Nephron (organoid): Measurements from ENCODE around the gene STAT5B.
"Not testable (repeated sequence)": the region's sequence is repeated elsewhere in the genome, so short reads cannot be mapped to it uniquely, and the experiment has no call there.

Experiments used
- H3K27ac Mint-ChIP-seq, 3 experiments: 2 replicates each; pipeline ENCODE4 v1.8.0; 2020; ENCODE audit warnings: mixed read lengths in 3 of 3, mild to moderate bottlenecking in 2 of 3, moderate library complexity in 1 of 3
- H3K27me3 Mint-ChIP-seq: 2 replicates; pipeline ENCODE4 v1.8.0; 2021; ENCODE audit warnings: low read depth, mild to moderate bottlenecking, moderate library complexity, mixed read lengths
- H3K36me3 Mint-ChIP-seq: 2 replicates; pipeline ENCODE4 v1.8.0; 2020; ENCODE audit warnings: low read depth, mixed read lengths
- H3K4me1 Mint-ChIP-seq: 2 replicates; pipeline ENCODE4 v1.8.0; 2020; ENCODE audit warnings: mixed read lengths
- H3K4me3 Mint-ChIP-seq, 3 experiments: 2 replicates each; pipeline ENCODE4 v1.8.0; 2020; ENCODE audit warnings: mild to moderate bottlenecking in 3 of 3, mixed read lengths in 3 of 3, moderate library complexity in 2 of 3
- H3K9me3 Mint-ChIP-seq: 2 replicates; pipeline ENCODE4 v1.8.0; 2020; ENCODE audit warnings: mixed read lengths
- CTCF ChIP-seq, 3 experiments: fragments of 200-600 bp; sonication (generic); IDR thresholded peaks; one replicate each; pipeline ENCODE4 v1.5.0; 2021; ENCODE audit warnings: antibody characterized with exemption in 3 of 3; ENCODE audit not compliant: unreplicated experiment in 3 of 3

Gene STAT5B

DNA sequence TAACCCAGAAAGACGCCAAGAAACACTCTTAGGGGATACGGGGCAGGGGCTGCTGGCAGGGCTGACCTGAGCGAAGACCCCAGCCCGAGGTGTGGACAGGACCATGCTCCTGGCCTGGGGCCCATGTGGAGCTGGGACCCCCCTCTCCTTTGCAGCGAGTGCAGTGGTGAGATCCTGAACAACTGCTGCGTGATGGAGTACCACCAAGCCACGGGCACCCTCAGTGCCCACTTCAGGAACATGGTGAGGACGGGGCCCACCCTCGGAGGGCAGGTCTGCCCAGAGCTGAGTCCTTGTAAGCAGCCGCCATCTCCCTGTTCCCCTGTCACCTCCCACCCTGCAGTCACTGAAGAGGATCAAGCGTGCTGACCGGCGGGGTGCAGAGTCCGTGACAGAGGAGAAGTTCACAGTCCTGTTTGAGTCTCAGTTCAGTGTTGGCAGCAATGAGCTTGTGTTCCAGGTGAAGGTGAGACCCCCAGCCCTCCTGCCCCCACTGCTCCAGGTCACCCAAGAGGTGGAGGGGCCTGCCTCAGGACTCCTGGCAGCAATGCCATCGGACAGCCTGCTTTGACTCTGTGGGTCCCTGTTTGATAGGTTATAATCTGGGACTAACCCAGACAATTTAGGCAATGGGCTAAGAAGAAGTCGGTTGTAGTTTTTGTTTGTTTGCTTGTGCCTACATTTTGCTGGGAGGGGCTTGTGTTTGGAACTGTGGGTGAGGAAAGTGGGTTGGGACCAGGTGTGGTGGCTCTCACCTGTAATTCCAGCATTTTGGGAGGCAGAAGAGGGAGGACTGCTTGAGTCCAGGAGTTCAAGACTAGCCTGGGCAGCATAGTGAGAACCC, 28.2 kb upstream of the STAT5B start:
- H3K36me3 Mint-ChIP-seq: peaks cover 3% of the 10 kb centered on the region
- no peak for TF ChIP-seq CTCF (IDR thresholded peaks at IDR 0.05; ENCODE audit: unreplicated experiment in 3 of 3)
- peaks cover 12% of the 10 kb centered on the region for H3K4me1 Mint-ChIP-seq
- no peaks in the 10 kb centered on the region for H3K9me3 Mint-ChIP-seq
- H3K4me3 Mint-ChIP-seq: no peak overlapping the region
- peaks cover 4% of the 10 kb centered on the region for H3K27me3 Mint-ChIP-seq
- peak overlapping the region in 1 of 3 experiments; percentile 33 for H3K27ac Mint-ChIP-seq

DNA sequence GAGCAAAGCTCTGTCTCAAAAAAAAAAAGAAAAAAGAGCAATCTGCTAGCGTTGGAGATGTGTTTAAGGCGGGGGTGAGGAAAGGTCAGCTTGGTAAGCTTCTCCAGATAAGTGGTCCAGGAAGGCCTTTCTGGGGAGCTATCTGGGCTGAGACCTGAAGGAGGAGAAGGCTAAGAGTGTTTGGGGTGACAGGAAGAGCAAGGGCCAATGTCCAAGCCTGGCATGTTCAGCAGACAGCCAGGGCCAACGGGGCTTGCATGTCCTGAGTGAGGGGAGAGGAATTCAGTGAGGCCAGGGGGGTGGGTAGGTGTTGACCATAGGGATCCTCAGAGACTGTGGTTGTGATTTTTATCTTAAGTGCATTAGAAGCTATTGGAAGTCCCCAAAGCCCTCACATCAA, 27.5 kb upstream of the STAT5B start:
- Mint-ChIP-seq H3K4me1 (peaks cover 8% of the 10 kb centered on the region), H3K27ac (no peak overlapping the region), H3K9me3 (no peaks in the 10 kb centered on the region)

DNA sequence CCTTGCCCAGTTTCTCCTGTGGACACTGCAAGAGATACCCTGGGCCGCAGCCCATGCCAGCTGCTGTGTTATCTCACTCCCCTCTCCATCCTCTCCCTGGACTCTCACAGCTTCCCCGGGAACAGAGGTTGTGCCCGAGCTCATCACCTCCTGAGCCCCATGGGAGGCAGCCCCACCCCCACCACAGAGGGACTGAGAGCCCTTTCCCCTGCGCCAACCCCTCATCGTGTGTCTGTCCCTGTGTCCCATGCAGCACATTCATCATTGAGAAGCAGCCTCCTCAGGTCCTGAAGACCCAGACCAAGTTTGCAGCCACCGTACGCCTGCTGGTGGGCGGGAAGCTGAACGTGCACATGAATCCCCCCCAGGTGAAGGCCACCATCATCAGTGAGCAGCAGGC, 24.8 kb upstream of the STAT5B start:
- Mint-ChIP-seq H3K27me3 (peaks cover 4% of the 10 kb centered on the region), H3K4me1 (peaks cover 2% of the 10 kb centered on the region), H3K9me3 (no peaks in the 10 kb centered on the region), H3K27ac (no peak overlapping the region), H3K36me3 (peaks cover 3% of the 10 kb centered on the region), H3K4me3 (no peak overlapping the region)
- no peak for TF ChIP-seq CTCF (IDR thresholded peaks at IDR 0.05; ENCODE audit: unreplicated experiment in 3 of 3)

More for the DNA sequence above, 27.5 kb upstream of the STAT5B start:
- no peak for TF ChIP-seq CTCF (IDR thresholded peaks at IDR 0.05; ENCODE audit: unreplicated experiment in 3 of 3)
- H3K27me3 Mint-ChIP-seq: peaks cover 4% of the 10 kb centered on the region
- H3K4me3 Mint-ChIP-seq: no peak overlapping the region
- H3K36me3 Mint-ChIP-seq: peaks cover 3% of the 10 kb centered on the region

DNA sequence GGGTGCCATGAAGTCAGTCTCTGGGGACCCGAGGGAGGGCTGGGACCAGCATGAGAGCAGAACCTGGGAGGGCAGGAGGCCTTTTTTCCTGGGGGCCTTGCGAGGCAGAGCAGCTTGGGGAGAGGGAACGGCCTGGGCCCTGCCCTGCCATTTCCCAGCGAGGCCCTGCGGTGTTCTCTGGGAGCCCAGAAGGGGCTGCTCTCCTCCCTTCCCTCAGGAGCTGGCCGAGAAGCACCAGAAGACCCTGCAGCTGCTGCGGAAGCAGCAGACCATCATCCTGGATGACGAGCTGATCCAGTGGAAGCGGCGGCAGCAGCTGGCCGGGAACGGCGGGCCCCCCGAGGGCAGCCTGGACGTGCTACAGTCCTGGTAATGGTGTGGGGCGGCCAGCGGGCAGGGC, 23.7 kb upstream of the STAT5B start:
- not testable (repeated sequence) for H3K9me3 Mint-ChIP-seq, H3K36me3 Mint-ChIP-seq, H3K4me3 Mint-ChIP-seq, H3K4me1 Mint-ChIP-seq, H3K27me3 Mint-ChIP-seq, H3K27ac Mint-ChIP-seq

GRCh38 chr17:42299361-42299760, 23.2 kb upstream of the STAT5B start:
- H3K4me3 Mint-ChIP-seq, H3K9me3 Mint-ChIP-seq, H3K36me3 Mint-ChIP-seq, H3K27ac Mint-ChIP-seq, H3K4me1 Mint-ChIP-seq, H3K27me3 Mint-ChIP-seq: not testable (repeated sequence)

DNA sequence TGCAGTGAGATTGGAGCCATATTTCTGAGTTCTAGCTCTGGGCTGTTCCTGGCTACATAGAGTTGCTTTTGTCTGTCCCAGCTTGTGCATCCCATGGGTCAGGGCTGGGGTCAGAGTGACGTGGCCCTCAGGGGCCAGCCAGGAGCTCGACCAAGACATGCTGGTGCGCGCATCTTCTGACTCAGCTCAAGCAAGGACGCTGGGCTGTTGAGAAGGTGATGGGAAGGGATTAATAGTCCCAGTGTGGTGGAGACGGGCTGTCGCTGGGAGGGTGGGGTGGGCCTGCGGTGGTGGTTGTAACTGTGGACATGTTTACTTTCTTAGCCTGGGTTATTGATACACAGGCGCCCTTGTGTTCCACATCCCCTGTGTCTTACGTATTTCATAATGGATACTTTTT, 21.6 kb upstream of the STAT5B start:
- not testable (repeated sequence) for H3K36me3 Mint-ChIP-seq, H3K27me3 Mint-ChIP-seq, H3K27ac Mint-ChIP-seq, H3K4me1 Mint-ChIP-seq, H3K4me3 Mint-ChIP-seq, H3K9me3 Mint-ChIP-seq

- Mint-ChIP-seq H3K36me3 (no peaks in the 10 kb centered on the region), H3K27ac (no peak overlapping the region), H3K4me3 (no peak overlapping the region), H3K27me3 (peaks cover 9% of the 10 kb centered on the region), H3K9me3 (no peaks in the 10 kb centered on the region), H3K4me1 (no peaks in the 10 kb centered on the region)
- no peak for TF ChIP-seq CTCF (IDR thresholded peaks at IDR 0.05; ENCODE audit: unreplicated experiment in 3 of 3)
These were observed 19.8 kb upstream of the STAT5B start for GRCh38 chr17:42296012-42296411.
